ENCODE data around the gene AP1AR. TPM values are rescaled to one million over a fixed set of nuclear protein-coding genes. Genes with fewer than 3 reads are reported as not detected.
"Not testable (repeated sequence)": the region's sequence is repeated elsewhere in the genome, so short reads cannot be mapped to it uniquely, and the experiment has no call there.

The AP1AR gene
- total RNA-seq, 4 donors from 2014 or later, result 15.0 to 20.4 (median 16.6) TPM

DNA sequence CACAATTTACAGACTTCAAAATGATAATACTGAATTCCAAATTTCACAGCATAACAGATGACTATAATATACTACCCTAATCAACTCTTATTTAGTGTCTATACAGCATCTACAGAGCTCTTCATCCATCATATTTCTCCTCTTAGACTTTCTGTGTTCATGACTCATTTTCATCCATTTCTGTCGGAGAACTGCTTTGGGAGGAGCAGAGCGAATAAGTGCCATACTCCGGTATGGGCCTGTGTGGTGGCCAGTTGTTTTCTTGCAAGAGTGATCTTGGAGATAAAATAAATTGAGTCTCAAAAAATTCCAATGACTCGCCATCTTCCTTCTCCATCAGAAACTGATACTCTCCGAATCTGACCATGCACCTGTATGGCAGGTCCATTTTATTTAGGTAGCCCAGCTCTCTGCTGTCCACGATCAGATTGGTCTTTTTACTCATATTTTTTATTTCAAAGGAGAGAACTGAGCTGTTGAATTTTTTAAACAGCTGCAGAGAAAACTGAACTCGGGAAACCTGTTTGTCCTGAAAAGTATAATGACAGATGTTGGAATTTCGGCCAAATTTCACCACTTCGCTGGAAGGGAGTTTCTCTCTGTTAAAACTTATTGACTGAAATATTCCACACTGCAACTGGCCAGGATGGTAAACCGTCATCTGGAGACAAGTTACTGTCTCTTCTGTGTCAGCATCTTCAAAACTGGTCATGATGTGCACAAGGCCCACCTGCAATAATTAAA lies 46.3 kb downstream of the AP1AR start:
- H3K27me3 ChIP-seq, result no peaks in the 10 kb centered on the region
- peak; percentile 29 to 35 for DNase-seq
- 63 to 70% methylated on average over 10 of the region's 10 CpGs for WGBS, 2 donors
- no peaks in the 10 kb centered on the region for H3K9me3 ChIP-seq
- no peak overlapping the region for H3K4me3 ChIP-seq (replicated peaks in 1 of 3)
- peak overlapping the region; percentile 41 to 86 (median 85) for H3K27ac ChIP-seq
- TF ChIP-seq POLR2A (IDR thresholded peaks at IDR 0.05), result no peak
- TF ChIP-seq, protein P1, sequence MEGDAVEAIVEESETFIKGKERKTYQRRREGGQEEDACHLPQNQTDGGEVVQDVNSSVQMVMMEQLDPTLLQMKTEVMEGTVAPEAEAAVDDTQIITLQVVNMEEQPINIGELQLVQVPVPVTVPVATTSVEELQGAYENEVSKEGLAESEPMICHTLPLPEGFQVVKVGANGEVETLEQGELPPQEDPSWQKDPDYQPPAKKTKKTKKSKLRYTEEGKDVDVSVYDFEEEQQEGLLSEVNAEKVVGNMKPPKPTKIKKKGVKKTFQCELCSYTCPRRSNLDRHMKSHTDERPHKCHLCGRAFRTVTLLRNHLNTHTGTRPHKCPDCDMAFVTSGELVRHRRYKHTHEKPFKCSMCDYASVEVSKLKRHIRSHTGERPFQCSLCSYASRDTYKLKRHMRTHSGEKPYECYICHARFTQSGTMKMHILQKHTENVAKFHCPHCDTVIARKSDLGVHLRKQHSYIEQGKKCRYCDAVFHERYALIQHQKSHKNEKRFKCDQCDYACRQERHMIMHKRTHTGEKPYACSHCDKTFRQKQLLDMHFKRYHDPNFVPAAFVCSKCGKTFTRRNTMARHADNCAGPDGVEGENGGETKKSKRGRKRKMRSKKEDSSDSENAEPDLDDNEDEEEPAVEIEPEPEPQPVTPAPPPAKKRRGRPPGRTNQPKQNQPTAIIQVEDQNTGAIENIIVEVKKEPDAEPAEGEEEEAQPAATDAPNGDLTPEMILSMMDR (IDR thresholded peaks at IDR 0.05), result no peak
- intact Hi-C loops (cut with DNase I), result no loop called here
- H3K36me3 ChIP-seq, result no peaks in the 10 kb centered on the region
- H3K4me1 ChIP-seq, result peaks cover 19 to 22% of the 10 kb centered on the region in 2 donors

DNA sequence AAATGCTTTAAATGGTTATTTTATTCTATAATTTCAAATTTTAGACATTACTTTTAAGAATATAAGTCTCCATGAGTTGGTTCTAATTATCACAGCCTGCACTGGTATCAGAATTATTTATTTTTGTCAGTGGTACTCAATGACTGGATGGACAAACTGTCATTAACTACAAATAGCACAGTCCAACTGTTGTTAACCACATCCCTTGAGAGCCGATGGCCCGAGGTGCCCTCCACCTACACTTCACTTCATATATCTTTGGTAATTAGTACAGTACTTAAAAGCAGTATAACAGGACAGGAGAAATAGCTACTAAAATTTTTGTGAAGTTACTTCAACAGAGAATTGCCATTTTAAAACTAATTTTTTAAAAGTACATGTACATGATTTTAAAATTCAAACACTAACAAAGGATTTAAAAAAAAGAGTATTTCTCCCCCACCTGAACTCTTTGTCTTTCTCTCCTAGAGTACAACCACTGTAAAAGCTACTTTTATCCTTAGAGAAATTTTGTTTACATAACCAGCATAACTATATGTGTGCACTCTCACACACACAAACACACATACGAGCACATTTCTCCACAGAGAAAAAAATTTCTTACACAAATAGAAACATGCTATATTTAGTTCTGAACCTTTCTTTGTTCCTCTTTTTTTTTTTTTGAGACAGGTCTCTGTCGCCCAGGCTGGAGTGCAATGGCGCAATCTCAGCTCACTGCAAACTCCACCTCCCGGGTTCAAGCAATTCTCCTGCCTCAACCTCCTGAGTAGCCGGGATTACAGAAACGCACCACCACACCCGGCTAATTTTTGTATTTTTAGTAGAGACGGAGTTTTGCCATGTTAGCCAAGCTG lies 47.7 kb downstream of the AP1AR start:
- H3K27ac ChIP-seq, result peak overlapping the region; percentile 41 to 86 (median 85)

DNA sequence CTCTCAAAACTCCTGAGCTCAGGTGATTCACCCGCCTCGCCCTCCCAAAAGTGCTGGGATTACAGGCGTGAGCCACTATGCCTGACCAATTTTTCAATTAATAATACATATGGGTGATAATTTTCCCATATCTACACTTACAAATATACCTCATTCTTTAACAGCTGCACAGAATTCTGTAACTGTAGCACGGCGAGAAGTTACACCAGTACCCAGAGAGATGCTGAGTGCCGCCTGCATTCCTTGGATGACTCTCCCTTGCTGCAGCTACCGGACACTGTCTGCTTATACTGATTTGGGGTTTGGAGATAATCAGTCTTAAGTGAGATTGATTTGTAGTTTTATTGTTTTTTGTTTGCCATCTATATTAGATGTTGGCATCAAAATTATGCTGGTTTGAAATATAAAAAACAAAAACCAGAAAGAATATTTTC lies 48.3 kb downstream of the AP1AR start:
- H3K27ac ChIP-seq, result peak overlapping the region; percentile 41 to 86 (median 85)
- H3K27me3 ChIP-seq, result no peaks in the 10 kb centered on the region
- H3K4me1 ChIP-seq, result peaks cover 27 to 29% of the 10 kb centered on the region in 2 donors
- DNase-seq, result no peak
- peak in 1 of 2 donors; percentile 2 for TF ChIP-seq POLR2A (IDR thresholded peaks at IDR 0.05)
- TF ChIP-seq, protein P1 (IDR thresholded peaks at IDR 0.05), result no peak
- H3K36me3 ChIP-seq, result no peaks in the 10 kb centered on the region
- H3K9me3 ChIP-seq, result no peaks in the 10 kb centered on the region
- H3K4me3 ChIP-seq (replicated peaks in 1 of 3), result no peak overlapping the region
- intact Hi-C loops (cut with DNase I), result no loop called here
- 42 to 45% methylated on average over 7 of the region's 7 CpGs for WGBS, 2 donors

More for the DNA sequence above, 47.7 kb downstream of the AP1AR start:
- DNase-seq, result peak; percentile 70 to 73
- Histone ChIP-seq H3K27me3 (no peaks in the 10 kb centered on the region), H3K36me3 (no peaks in the 10 kb centered on the region), H3K4me3 (replicated peaks in 1 of 3) (no peak overlapping the region), H3K4me1 (peaks cover 26 to 29% of the 10 kb centered on the region in 2 donors), H3K9me3 (no peaks in the 10 kb centered on the region)
- TF ChIP-seq, protein P1 (IDR thresholded peaks at IDR 0.05), result no peak
- TF ChIP-seq POLR2A (IDR thresholded peaks at IDR 0.05), result peak in 1 of 2 donors; percentile 15
- intact Hi-C loops (cut with DNase I), result no loop called here
- WGBS, 2 donors, result 25 to 32% methylated on average over 10 of the region's 10 CpGs

DNA sequence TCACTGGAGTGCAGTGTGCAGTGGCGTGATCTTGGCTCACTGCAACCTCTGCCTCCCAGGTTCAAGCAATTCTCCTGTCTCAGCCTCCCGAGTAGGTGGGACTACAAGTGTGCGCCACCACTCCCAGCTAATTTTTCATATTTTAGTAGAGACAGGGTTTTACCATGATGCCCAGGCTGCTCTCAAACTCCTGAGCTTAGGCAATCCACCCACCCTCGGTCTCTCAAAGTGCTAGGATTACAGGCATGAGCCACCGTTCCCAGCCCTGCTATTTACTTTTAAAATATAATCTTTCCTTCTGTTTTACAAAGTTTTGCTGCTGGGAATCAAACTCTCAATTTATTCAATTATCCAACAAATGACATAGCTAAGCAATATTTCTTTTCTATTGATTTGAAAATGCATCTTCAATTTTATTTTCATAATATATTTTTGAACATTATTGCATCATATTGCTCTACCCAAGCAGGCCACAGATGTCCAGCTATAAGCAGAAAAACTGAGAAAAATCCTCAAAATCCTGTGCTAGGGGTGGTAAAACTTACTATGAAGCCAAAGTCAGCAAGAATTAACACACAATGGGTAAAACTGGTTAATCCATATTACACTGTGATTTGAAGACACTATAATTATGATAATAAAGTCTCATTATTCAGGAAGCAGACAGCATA lies 48.9 kb downstream of the AP1AR start:
- DNase-seq, result no peak
- H3K9me3 ChIP-seq, result no peaks in the 10 kb centered on the region
- intact Hi-C loops (cut with DNase I), result no loop called here
- TF ChIP-seq, protein P1 (IDR thresholded peaks at IDR 0.05), result no peak
- WGBS, 2 donors, result 76 to 83% methylated on average over 5 of the region's 5 CpGs
- H3K36me3 ChIP-seq, result no peaks in the 10 kb centered on the region
- peaks cover 27 to 29% of the 10 kb centered on the region in 2 donors for H3K4me1 ChIP-seq
- no peak overlapping the region for H3K4me3 ChIP-seq (replicated peaks in 1 of 3)
- H3K27ac ChIP-seq, result peak overlapping the region; percentile 40 to 86 (median 41)
- no peaks in the 10 kb centered on the region for H3K27me3 ChIP-seq

DNA sequence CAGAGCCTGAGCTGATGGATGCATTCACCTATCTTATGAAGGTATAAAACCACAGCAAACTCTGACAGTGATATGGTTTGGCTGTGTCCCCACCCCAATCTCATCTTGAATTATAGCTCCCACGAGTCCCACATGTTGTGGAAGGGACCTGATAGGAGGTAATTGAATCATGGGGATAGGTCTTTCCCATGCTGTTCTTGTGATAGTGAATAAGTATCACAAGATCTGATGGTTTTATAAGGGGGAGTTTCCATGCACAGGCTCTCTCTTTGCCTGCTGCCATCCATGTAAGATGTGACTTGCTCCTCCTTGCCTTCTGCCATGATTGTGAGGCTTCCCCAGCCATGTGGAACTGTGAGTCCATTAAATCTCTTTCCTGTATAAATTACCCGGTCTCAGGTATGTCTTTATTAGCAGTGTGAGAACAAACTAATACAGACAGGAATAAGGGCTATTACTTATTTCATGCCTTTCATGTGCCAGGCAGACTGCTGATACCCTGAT lies 50.4 kb downstream of the AP1AR start:
- H3K9me3 ChIP-seq; H3K27me3 ChIP-seq; DNase-seq; H3K36me3 ChIP-seq; H3K4me3 ChIP-seq (replicated peaks in 1 of 3); H3K27ac ChIP-seq; intact Hi-C loops (cut with DNase I): not testable (repeated sequence)
- 90 to 98% methylated on average over 2 of the region's 2 CpGs for WGBS, 2 donors
- H3K4me1 ChIP-seq, result peaks cover 27 to 35% of the 10 kb centered on the region in 2 donors
